Adrenal gland (tissue), 5 donors: Measurements from ENCODE around the gene RNF223.

Experiments used
- CTCF ChIP-seq, 6 experiments: fragments of 450-650 bp in 4 of 6; fragments of 200-600 bp in 2 of 6; sonication (generic) in 1 of 6; IDR thresholded peaks; 1 replicate in 5 of 6; 2 replicates in 1 of 6; pipeline versions ENCODE4 v1.5.1 to v1.8.0; 2016 to 2021; ENCODE audit warnings: antibody characterized with exemption in 6 of 6, mild to moderate bottlenecking in 2 of 6, moderate library complexity in 1 of 6
- POLR2A ChIP-seq, 2 donors: fragments of 450-650 bp; IDR thresholded peaks; one replicate each; pipeline ENCODE4 v1.6.1; 2017; ENCODE audit warnings: antibody characterized with exemption in 2 of 2, mild to moderate bottlenecking in 2 of 2, moderate library complexity in 1 of 2
- donor health status: DM: no; HTN: no; CAD: no.

- TF ChIP-seq CTCF (IDR thresholded peaks at IDR 0.05) (no peak), POLR2A (IDR thresholded peaks at IDR 0.05) (no peak)
Measured at GRCh38 chr1:1031659-1032235, 42.4 kb downstream of the RNF223 start.
